Activated T-cell treated with anti-CD3 and anti-CD28 coated beads for 24 hours (primary cell): ENCODE results near the gene ATF7.
"Not testable (repeated sequence)": the region's sequence is repeated elsewhere in the genome, so short reads cannot be mapped to it uniquely, and the experiment has no call there.

Experiments
- DNase-seq: peaks from one replicate; pipeline ENCODE4 v3.0.0-alpha.2; 2020; ENCODE audit warnings: low read depth

Gene ATF7

DNA sequence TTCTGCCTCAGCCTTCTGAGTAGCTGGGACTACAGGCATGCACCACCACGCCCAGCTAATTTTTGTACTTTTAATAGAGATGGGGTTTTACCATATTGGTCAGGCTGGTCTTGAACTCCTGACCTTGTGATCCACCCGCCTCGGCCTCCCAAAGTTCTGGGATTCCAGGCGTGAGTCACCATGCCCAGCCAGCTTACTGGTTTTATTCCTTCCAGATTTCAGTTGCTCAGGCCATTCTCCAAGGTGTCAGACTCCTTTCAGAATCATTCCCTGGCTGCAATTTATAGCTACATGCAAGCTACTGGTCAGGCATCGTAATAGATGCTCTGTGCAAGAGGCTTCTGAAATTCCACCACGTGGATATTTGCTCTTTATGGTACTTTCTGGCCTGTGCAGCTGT, 144.7 kb downstream of the ATF7 start:
- DNase-seq = not testable (repeated sequence)

DNA sequence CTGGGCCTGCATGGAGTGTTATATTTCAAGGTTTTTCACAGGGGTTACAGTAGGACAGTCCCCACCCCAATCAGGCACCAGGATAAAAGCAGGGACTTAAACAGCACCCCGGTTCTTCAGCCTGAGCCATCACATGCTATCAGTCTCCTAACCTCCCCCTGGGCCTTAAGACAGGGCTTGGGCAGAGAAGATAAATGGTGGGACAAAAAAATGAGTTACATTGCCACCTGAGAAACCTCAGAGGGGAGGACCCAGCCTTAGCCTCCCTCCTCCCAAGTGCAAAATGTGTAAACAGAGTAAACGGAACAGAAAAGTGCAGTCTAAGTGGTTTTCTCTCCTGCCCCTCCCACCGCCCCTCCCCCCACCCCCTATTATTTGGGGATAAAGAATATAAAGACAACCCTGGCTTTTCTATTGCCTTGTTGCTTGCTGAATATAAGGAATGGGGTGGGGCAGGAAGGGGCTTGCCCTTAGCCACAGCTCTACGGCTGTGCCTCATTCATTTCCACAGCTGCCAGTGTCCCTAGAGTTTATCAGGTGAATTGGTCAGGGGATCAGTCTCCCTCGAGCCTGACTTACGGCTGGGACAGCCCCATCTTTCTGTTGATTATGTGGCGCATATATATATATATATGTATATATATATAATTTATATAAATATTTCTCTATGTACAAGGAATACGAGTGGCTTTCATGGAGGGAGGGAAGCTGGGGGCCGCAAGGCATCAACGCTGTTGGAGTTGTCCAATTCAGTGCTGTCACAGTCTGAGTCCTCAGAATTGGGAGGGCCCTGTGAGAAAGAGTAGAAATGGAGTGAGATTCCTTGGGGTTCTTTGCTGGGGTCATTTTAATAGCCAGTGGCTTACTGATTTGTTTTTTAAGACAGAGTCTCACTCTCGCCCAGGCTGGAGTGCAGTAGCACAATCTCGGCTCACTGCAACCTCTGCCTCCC, 145.4 kb downstream of the ATF7 start:
- no peak for DNase-seq

- DNase-seq = no peak
These were observed 146.9 kb downstream of the ATF7 start for GRCh38 chr12:53479331-53479730.

DNA sequence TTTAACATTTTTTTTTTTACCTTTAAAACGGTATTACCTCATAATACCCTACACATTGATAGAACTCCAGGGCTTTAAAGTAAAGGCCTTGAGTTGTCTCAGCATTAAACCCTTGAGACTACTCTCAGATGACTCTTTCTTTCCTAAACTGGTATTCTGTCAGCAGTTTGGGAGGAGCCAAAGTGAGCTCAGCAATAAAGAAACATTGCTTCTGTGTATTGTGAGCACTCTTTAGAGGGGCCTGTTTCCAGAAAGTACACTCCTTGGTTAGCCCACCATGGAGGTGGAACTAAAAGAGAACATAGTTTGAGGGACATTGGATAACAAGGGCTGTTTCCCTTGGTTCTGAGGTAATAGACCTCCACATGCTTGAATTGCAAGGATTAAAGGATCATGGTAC, 147.3 kb downstream of the ATF7 start:
- DNase-seq = no peak

DNA sequence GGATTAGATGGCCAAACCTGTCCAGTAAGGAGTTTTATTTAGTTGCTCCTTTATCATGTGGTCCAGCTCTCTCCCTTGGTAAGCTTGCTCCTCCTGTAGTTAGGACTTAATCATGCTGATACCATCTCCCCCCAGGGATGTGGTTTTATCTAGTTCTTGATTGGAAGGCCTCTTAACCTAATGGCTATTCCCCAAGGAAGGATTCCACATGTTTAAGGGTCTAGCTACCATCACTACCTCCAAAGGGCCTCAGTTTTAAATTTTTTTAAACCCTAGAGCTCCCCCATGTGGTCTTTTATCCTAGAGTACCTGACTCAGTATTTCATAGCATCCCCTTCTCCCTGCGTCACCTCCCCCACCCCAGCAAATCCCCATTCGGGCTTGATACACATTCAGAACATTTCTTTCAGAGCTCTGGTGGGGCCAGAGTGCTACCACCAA, 149.4 kb downstream of the ATF7 start:
- DNase-seq = no peak

DNA sequence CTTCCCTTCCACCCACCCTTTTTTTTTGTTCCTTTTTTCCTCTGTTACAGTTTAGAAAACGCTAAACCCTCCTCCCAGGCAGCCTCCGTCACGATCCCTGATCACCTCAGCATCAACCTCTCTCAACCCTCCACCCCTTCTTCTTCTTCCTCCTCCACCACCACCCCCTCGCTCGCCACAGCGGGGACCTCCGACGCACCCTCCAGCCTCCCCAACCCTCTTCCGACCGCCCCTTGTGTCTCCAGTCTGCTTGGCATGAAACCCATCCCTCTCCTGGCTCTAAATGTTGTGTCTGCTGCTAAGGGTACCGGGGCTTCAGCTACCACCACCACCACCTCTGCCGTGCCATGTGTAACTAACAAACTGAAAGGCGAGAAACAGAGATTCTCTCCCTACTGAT, 151.4 kb downstream of the ATF7 start:
- DNase-seq = no peak

DNA sequence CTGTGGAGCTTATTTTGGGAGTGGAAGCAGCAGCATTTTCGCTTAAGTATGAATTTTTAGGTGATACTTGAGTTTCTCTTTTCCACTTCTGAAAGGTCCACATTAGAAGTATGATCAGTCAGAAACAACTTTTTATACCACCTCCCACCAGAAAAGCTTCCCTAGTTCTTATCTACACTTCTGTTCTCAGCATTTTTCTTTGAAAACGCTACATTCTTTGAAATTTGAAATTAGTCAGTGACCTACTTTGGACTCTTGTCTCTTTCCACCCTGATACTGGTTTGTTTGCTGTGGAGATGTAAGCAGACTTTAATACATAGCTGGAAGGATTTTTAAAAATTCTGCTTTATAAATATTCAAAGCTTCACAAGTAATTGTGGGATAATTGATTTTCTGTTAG, 152.1 kb downstream of the ATF7 start:
- no peak for DNase-seq

DNA sequence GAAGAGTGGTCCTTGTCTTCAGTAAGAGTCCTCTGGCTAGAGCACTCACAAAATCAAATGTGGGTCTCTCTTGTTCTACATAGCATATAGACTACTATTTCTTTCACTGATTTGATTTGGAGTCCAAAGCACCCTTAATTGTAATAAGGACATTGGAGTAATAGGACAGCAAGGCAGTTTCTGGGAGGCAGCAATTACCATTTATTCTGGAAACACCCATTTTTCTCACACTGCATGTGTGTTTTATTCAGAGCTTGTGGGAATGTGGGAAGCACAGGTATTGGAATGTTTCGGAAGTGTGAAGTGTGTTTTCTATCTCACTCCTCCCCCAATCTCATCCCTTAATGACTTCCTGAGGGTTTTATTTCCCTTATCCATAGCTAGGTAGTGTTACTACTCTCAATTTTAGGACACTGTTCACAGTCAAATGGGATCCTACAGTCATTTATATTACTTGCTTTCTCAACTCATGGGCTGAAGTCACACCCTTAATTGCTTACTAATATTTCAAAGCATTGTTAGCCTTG, 154.1 kb downstream of the ATF7 start:
- no peak for DNase-seq

- no peak for DNase-seq
These were observed 157.9 kb downstream of the ATF7 start for GRCh38 chr12:53468282-53468681.

GRCh38 chr12:53467880-53468279, 158.3 kb downstream of the ATF7 start:
- DNase-seq = no peak

- DNase-seq = no peak
These were observed 159.1 kb downstream of the ATF7 start for GRCh38 chr12:53467082-53467481.

DNA sequence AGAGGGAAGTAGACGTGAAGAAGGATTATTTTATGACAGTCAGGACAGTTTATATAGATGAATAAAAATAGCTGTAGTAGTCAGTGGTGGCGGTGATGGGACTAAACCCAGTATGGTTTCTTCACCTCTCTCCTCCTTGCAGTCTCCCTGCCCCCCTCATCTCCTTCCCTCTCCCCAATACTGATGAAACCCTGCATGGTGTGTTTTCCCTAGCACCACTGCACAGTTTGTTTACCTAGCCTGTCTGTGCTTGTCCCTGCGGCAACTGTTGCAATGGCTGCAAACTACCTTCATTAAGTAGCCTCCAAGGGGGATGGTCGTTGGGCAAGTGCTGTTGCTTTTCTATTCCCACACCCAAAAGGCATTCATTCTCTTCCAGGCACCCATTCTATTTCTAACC, 159.5 kb downstream of the ATF7 start:
- DNase-seq = no peak

- DNase-seq = no peak
These were observed 160.5 kb downstream of the ATF7 start for GRCh38 chr12:53465679-53466078.

GRCh38 chr12:53464685-53465418, 161.3 kb downstream of the ATF7 start:
- no peak for DNase-seq

GRCh38 chr12:53463802-53464560, 162.2 kb downstream of the ATF7 start:
- DNase-seq = no peak

DNA sequence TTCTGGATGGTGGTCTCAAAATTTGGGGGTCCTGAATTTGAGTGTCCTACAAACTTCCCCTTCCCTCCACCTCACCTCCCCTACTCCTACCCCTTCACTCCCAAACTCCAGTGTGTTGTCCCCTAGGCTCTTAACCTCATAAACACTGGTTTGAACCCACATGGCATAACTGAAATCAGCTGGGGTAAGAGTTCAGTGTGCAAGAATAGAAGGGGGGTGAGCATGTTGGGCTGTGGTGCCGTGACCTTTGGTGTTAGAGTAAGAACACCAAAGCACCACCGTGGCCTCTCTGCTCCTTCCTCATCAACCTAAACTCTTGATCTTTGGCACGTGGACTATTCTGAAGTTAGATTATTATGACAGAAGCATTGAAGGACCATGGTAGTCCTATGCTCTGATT, 163.2 kb downstream of the ATF7 start:
- no peak for DNase-seq

DNA sequence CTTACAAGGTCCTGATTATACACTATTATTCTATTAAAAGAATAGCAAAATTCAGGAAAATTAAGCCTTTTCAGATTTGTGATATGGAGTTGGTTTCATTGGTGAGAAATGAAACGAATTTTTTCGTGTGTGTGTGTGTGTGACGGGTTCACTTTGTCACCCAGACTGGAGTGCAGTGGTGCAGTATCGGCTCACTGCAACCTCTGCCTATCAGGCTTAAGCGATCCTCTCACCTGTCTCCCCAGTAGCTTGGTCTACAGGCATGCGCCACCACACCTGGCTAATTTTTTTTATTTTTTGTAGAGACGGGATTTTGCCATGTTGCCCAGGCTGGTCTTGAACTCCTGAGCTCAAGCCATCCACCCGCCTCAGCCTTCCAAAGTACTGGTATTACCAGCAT, 164.6 kb downstream of the ATF7 start:
- no peak for DNase-seq

DNA sequence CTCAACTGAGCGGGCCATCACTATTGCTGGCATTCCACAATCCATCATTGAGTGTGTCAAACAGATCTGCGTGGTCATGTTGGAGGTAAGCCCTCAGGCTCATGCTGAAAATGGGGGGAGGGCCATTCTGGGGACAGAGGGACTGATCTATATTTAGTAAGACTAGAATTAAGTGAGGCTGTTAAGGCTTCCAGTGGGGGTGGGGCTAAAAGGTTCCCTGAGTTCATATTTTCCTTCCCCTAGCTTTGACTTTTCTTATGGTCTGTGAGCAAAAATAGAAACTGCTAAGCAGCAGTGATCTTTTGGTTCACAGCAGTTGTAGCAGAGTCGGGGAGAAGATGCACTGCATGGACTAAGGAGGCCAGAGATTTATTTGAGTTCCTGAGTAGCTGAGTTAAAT, 165.1 kb downstream of the ATF7 start:
- DNase-seq = no peak

DNA sequence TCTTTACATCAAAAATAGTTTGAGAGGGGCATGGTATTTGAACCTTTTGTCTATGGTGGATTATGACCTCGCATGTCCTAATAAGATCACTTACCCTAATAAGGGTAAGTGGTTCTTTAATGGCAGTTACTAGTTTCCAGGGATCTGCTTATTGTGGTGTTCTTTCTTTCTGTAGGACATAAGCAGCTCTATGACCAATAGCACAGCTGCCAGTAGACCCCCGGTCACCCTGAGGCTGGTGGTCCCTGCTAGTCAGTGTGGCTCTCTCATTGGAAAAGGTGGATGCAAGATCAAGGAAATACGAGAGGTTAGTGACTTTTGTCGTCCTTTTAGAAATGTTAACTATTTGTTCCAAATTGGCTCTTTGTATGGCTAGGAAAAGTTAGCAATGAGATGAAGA, 167.1 kb downstream of the ATF7 start:
- no peak for DNase-seq
